Endodermal cell (in vitro differentiated cells): ENCODE measurements around the gene EGFR. TPM values are rescaled to one million over a fixed set of nuclear protein-coding genes. Genes with fewer than 3 reads are reported as not detected.

Source experiments
- DNase-seq: peaks from one replicate; pipeline ENCODE4 v3.0.0-alpha.2; 2017
- H3K27ac ChIP-seq: 2 replicates; pipeline ENCODE4 v1.5.1; 2013; ENCODE audit warnings: mild to moderate bottlenecking, low read depth, low read length, moderate library complexity
- H3K27me3 ChIP-seq: 2 replicates; pipeline ENCODE4 v1.6.1; 2013; ENCODE audit warnings: mild to moderate bottlenecking, low read length, moderate library complexity; ENCODE audit not compliant: insufficient read depth, control insufficient read depth, poor library complexity, severe bottlenecking
- H3K36me3 ChIP-seq: 2 replicates; pipeline ENCODE4 v1.7.0; 2013; ENCODE audit warnings: mild to moderate bottlenecking, low read length, moderate library complexity; ENCODE audit not compliant: control insufficient read depth, insufficient read depth
- H3K4me1 ChIP-seq: one replicate; pipeline ENCODE4 v1.7.0; 2013; ENCODE audit warnings: low read length; ENCODE audit not compliant: control insufficient read depth, insufficient read depth
- H3K4me3 ChIP-seq: 2 replicates; pipeline ENCODE4 v1.5.1; 2013; ENCODE audit warnings: mild to moderate bottlenecking, low read length, moderate library complexity
- H3K9ac ChIP-seq: 2 replicates; pipeline ENCODE4 v1.6.1; 2013; ENCODE audit warnings: mild to moderate bottlenecking, low read length, moderate library complexity; ENCODE audit not compliant: poor library complexity, severe bottlenecking; ENCODE audit errors: extremely low read depth
- H3K9me3 ChIP-seq: 2 replicates; pipeline ENCODE4 v1.6.1; 2013; ENCODE audit warnings: mild to moderate bottlenecking, low read length, moderate library complexity; ENCODE audit not compliant: control insufficient read depth
- H3K27ac Mint-ChIP-seq: 2 replicates; pipeline ENCODE4 v1.8.0; 2020; ENCODE audit warnings: mixed read lengths
- H3K27me3 Mint-ChIP-seq: 2 replicates; pipeline ENCODE4 v1.8.0; 2021; ENCODE audit warnings: mild to moderate bottlenecking, mixed read lengths; ENCODE audit not compliant: insufficient read depth
- H3K36me3 Mint-ChIP-seq: 2 replicates; pipeline ENCODE4 v1.8.0; 2020; ENCODE audit warnings: low read depth, mixed read lengths
- H3K4me1 Mint-ChIP-seq: 2 replicates; pipeline ENCODE4 v1.8.0; 2020; ENCODE audit warnings: mixed read lengths
- H3K4me3 Mint-ChIP-seq: 2 replicates; pipeline ENCODE4 v1.8.0; 2020; ENCODE audit warnings: mild to moderate bottlenecking, moderate library complexity, mixed read lengths
- H3K9me3 Mint-ChIP-seq: 2 replicates; pipeline ENCODE4 v1.8.0; 2020; ENCODE audit warnings: mild to moderate bottlenecking, mixed read lengths
- CTCF ChIP-seq: fragments of 200-600 bp; sonication (generic); conservative IDR thresholded peaks from 2 replicates; pipeline ENCODE4 v1.5.0; 2021; ENCODE audit warnings: antibody characterized with exemption, mild to moderate bottlenecking
- WGBS, 2 experiments: methylation state at CpG; one replicate each; pipeline versions ENCODE4 v1.1.5 to v1.1.7; 2013; ENCODE audit warnings: missing lambda C conversion rate in 2 of 2, mixed read lengths in 1 of 2; ENCODE audit not compliant: insufficient coverage in 1 of 2, insufficient read length in 1 of 2; 5-methylcytosine and 5-hydroxymethylcytosine counted together
- total RNA-seq, 2 donors: library from RNA; stranded (reverse); fragmentation: NEBNext Ultra II Directional in 1 of 2; extraction: Animal tissue kit (Norgen Biotek cat#: 25700) in 1 of 2; gene quantifications; 2 replicates in 1 of 2; 3 replicates in 1 of 2; pipeline ENCODE4 v1.2.1, GENCODE V29; 2021

Gene EGFR
- total RNA-seq, 2 donors from 2014 or later = 5.0 to 5.8 TPM

- H3K27me3 Mint-ChIP-seq = peaks cover 18% of the 10 kb centered on the region
- no peak overlapping the region for H3K4me3 Mint-ChIP-seq
- no peak for TF ChIP-seq CTCF
- no peak overlapping the region for H3K9ac ChIP-seq
- H3K27ac Mint-ChIP-seq = no peak overlapping the region
- no peak for DNase-seq
- 91 to 92% methylated on average over 9 to 11 of the region's 11 CpGs for WGBS, 2 experiments
- no peaks in the 10 kb centered on the region for H3K4me1 ChIP-seq
- H3K4me3 ChIP-seq = no peak overlapping the region
- peaks cover 11% of the 10 kb centered on the region for H3K27me3 ChIP-seq
- H3K27ac ChIP-seq = no peak overlapping the region
- no peaks in the 10 kb centered on the region for H3K4me1 Mint-ChIP-seq
- H3K36me3 Mint-ChIP-seq = no peaks in the 10 kb centered on the region
- no peaks in the 10 kb centered on the region for H3K9me3 Mint-ChIP-seq
- H3K36me3 ChIP-seq = no peaks in the 10 kb centered on the region
- no peaks in the 10 kb centered on the region for H3K9me3 ChIP-seq
Observed at GRCh38 chr7:55026086-55026790, 7.4 kb downstream of the EGFR start.

- H3K4me3 ChIP-seq = no peak overlapping the region
- H3K27ac Mint-ChIP-seq = no peak overlapping the region
Observed at GRCh38 chr7:55026867-55027490, 8.2 kb downstream of the EGFR start.

GRCh38 chr7:55028011-55028410 lies 9.2 kb downstream of the EGFR start:
- no peaks in the 10 kb centered on the region for H3K9me3 ChIP-seq
- DNase-seq = no peak
- Mint-ChIP-seq H3K9me3 (no peaks in the 10 kb centered on the region), H3K36me3 (no peaks in the 10 kb centered on the region), H3K27me3 (peaks cover under 1% of the 10 kb centered on the region), H3K27ac (no peak overlapping the region), H3K4me3 (no peak overlapping the region), H3K4me1 (no peaks in the 10 kb centered on the region)
- no peak overlapping the region for H3K4me3 ChIP-seq
- H3K4me1 ChIP-seq = no peaks in the 10 kb centered on the region
- no peak overlapping the region for H3K9ac ChIP-seq
- H3K36me3 ChIP-seq = no peaks in the 10 kb centered on the region
- no peak overlapping the region for H3K27ac ChIP-seq
- TF ChIP-seq CTCF = no peak
- WGBS, 2 experiments = 82 to 100% methylated on average over 3 of the region's 3 CpGs
- no peaks in the 10 kb centered on the region for H3K27me3 ChIP-seq

More at GRCh38 chr7:55026867-55027490, 8.2 kb downstream of the EGFR start:
- H3K27ac ChIP-seq = no peak overlapping the region
- Mint-ChIP-seq H3K9me3 (no peaks in the 10 kb centered on the region), H3K27me3 (peaks cover 11% of the 10 kb centered on the region), H3K4me3 (no peak overlapping the region), H3K4me1 (no peaks in the 10 kb centered on the region), H3K36me3 (no peaks in the 10 kb centered on the region)
- peaks cover 4% of the 10 kb centered on the region for H3K27me3 ChIP-seq
- H3K36me3 ChIP-seq = no peaks in the 10 kb centered on the region
- H3K9ac ChIP-seq = no peak overlapping the region
- H3K4me1 ChIP-seq = no peaks in the 10 kb centered on the region
- TF ChIP-seq CTCF = no peak
- WGBS, 2 experiments = 92 to 94% methylated on average over 2 to 4 of the region's 4 CpGs
- H3K9me3 ChIP-seq = no peaks in the 10 kb centered on the region
- DNase-seq = no peak
